Sigmoid colon (tissue), 7 donors: ENCODE results near the gene SRPK3. TPM values are rescaled to one million over a fixed set of nuclear protein-coding genes. Genes with fewer than 3 reads are reported as not detected.

Experiments
- DNase-seq: peaks from one replicate; pipeline ENCODE4 v3.0.0-alpha.2; 2019
- H3K27ac ChIP-seq, 4 donors: fragments of 200-600 bp; sonication (generic); one replicate each; pipeline ENCODE4 v1.5.1; 2016 to 2019; ENCODE audit warnings: mild to moderate bottlenecking in 1 of 4
- H3K27me3 ChIP-seq, 3 donors: fragments of 200-600 bp; sonication (generic); one replicate each; pipeline ENCODE4 v1.5.1; 2019; ENCODE audit warnings: mild to moderate bottlenecking in 1 of 3
- H3K36me3 ChIP-seq, 4 donors: fragments of 200-600 bp; sonication (generic); one replicate each; pipeline ENCODE4 v1.5.1; 2016 to 2019
- H3K4me1 ChIP-seq, 4 donors: fragments of 200-600 bp; sonication (generic); one replicate each; pipeline ENCODE4 v1.5.1; 2017 to 2019
- H3K4me3 ChIP-seq, 4 donors: fragments of 200-600 bp; sonication (generic); one replicate each; pipeline ENCODE4 v1.5.1; 2017 to 2019; ENCODE audit warnings: mild to moderate bottlenecking in 2 of 4, moderate library complexity in 1 of 4
- H3K9me3 ChIP-seq, 4 donors: fragments of 200-600 bp in 3 of 4; sonication (generic) in 3 of 4; one replicate each; pipeline versions ENCODE4 v1.5.1 to v1.6.1; 2013 to 2019
- EP300 ChIP-seq, 4 donors: sonication (generic); formaldehyde crosslinking; IDR thresholded peaks; one replicate each; pipeline ENCODE4 v1.6.1; 2017; ENCODE audit warnings: antibody characterized with exemption in 4 of 4
- POLR2A ChIP-seq, 2 donors: fragments of 450-650 bp; IDR thresholded peaks; one replicate each; pipeline ENCODE4 v1.6.1; 2016; ENCODE audit warnings: antibody characterized with exemption in 2 of 2, mild to moderate bottlenecking in 2 of 2, moderate library complexity in 2 of 2
- POLR2AphosphoS5 ChIP-seq, 4 donors: sonication (generic); formaldehyde crosslinking; IDR thresholded peaks; one replicate each; pipeline ENCODE4 v1.6.1; 2017; ENCODE audit warnings: antibody characterized with exemption in 4 of 4
- WGBS, 2 donors: extraction: QIAGEN DNeasy Blood & Tissue Kit; methylation state at CpG; one replicate each; pipeline ENCODE4 v1.1.7; 2013; 5-methylcytosine and 5-hydroxymethylcytosine counted together
- intact Hi-C: fragments of 100-400 bp; cut with DNase I; formaldehyde crosslinking; loops from one replicate; pipeline ENCODE4 v1.15.1; 2023
- polyA plus RNA-seq, 3 donors: library from polyadenylated mRNA; stranded (reverse); fragments of 200-250 nt; gene quantifications; one replicate each; pipeline ENCODE4 v1.2.3, GENCODE V29; 2013
- total RNA-seq, 4 donors: library from RNA; depleted of rRNA; stranded (reverse); fragments of >200 nt; gene quantifications; one replicate each; pipeline ENCODE4 v1.1.0, GENCODE V29; 2016
- TF ChIP-seq, protein P1 (sequence below), 4 experiments: fragments of 450-650 bp in 3 of 4; fragments of 200-600 bp in 1 of 4; IDR thresholded peaks; one replicate each; pipeline ENCODE4 v1.5.1; 2016 to 2019; ENCODE audit warnings: antibody characterized with exemption in 4 of 4, mild to moderate bottlenecking in 3 of 4, moderate library complexity in 2 of 4
- donor health status: healthy with polysubstance abuse.
- donor health status: Bipolar disorder and iron deficiency.
- donor health status: healthy.

Gene SRPK3, protein sequence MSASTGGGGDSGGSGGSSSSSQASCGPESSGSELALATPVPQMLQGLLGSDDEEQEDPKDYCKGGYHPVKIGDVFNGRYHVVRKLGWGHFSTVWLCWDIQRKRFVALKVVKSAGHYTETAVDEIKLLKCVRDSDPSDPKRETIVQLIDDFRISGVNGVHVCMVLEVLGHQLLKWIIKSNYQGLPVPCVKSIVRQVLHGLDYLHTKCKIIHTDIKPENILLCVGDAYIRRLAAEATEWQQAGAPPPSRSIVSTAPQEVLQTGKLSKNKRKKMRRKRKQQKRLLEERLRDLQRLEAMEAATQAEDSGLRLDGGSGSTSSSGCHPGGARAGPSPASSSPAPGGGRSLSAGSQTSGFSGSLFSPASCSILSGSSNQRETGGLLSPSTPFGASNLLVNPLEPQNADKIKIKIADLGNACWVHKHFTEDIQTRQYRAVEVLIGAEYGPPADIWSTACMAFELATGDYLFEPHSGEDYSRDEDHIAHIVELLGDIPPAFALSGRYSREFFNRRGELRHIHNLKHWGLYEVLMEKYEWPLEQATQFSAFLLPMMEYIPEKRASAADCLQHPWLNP
- total RNA-seq (10 to 100 TPM in 1 of 4 donors, 1 to 10 TPM in 3; 2.1 to 13.0 (median 6.9) TPM), polyA plus RNA-seq (under 1 TPM in 1 of 3 donors, not detected in 2; 0.31 TPM)

DNA sequence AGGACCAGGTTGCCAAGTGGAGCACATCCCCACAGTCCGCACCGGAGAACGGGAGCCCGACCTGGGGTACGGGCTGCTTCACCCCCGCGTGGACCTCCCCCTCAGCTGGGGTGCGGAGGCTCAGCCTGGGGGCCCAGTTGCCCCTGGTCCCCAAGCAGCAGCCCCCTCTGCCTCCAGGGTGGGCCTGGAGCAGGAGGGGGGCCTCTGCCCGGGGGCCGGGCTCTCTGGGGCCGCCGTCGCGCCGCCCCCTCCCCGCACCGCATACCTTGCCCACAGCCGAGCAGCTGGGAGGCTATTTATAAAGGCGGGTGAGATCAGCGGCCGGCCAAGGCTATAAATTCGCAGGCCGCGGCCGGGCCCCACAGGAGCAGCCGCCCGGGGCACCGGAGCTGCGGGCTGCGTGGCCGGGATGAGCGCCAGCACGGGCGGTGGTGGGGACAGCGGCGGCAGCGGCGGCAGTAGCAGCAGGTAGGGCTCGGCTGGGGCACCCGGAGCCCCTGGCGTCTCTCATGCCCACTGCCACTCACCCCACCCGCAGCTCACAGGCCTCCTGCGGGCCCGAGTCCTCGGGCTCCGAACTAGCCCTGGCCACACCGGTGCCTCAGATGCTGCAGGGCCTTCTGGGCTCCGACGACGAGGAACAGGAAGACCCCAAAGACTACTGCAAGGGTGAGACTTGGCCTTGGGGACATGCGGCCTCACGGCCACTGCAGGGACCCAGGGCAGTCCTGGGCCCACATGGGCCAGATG, at the start of gene SRPK3:
SRPK3 (plus strand) TSS at position 364 of the 750 bp plus-strand sequence; CDS start at position 410, 46 bp downstream.
- Histone ChIP-seq H3K9me3 (no peaks in the 10 kb centered on the region), H3K36me3 (peaks cover 0 to 13% (median 4%) of the 10 kb centered on the region in 4 donors), H3K27ac (peak within 1 kb of the TSS; percentile 74 to 91 (median 86)), H3K27me3 (peaks cover 0 to 3% (median 0%) of the 10 kb centered on the region in 3 donors), H3K4me3 (peak within 1 kb of the TSS in 3 of 4 donors; percentile 28 to 38 (median 35)), H3K4me1 (peaks cover 0 to 32% (median 29%) of the 10 kb centered on the region in 4 donors)
- 7 to 23% methylated on average over 52 of the region's 52 CpGs for WGBS, 2 donors
- intact Hi-C loops: loop anchor here (5.0 kb wide), 1 partner anchor 151 kb away; no protein-coding TSS in a partner anchor
- DNase-seq: no peak
- TF ChIP-seq POLR2AphosphoS5 (IDR thresholded peaks at IDR 0.05) (peak in 3 of 4 donors; percentile 48 to 50 (median 49)), POLR2A (IDR thresholded peaks at IDR 0.05) (no peak)
- TF ChIP-seq, protein P1, sequence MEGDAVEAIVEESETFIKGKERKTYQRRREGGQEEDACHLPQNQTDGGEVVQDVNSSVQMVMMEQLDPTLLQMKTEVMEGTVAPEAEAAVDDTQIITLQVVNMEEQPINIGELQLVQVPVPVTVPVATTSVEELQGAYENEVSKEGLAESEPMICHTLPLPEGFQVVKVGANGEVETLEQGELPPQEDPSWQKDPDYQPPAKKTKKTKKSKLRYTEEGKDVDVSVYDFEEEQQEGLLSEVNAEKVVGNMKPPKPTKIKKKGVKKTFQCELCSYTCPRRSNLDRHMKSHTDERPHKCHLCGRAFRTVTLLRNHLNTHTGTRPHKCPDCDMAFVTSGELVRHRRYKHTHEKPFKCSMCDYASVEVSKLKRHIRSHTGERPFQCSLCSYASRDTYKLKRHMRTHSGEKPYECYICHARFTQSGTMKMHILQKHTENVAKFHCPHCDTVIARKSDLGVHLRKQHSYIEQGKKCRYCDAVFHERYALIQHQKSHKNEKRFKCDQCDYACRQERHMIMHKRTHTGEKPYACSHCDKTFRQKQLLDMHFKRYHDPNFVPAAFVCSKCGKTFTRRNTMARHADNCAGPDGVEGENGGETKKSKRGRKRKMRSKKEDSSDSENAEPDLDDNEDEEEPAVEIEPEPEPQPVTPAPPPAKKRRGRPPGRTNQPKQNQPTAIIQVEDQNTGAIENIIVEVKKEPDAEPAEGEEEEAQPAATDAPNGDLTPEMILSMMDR (IDR thresholded peaks at IDR 0.05): no peak

DNA sequence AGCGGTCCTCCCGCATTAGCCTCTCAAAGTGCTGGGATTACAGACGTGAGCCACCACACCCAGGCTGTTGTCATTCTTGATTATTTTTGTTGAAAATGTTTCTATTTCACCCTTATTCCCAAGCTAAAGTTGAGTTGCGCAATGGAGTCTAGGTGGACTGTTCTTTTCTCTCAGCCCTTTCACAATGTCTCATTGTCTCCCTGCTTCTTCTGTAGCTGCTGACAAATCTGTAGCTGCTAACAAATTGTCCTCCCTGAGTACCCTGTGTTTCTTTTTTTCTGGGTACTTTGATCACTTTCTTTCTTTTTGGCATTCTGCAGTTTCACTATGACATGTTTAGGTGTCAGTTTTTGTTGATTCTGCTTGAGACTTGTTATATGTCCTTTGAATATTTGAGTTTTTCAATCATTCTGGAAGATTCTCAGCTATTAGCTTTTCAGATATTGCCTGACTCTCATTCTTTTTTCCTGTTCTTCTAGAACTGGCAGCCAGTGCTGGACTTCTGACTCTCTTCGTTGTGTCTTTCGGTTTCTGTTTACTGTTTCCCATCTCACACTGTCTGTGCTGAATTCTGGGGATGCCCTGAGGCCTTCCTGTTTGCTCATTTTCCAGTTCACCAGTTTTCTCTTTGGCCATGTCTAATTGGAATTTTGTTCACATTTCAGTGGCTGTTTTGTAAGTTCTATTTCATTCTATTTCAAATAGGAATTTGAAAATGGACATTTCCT, 49.6 kb upstream of the SRPK3 start:
- intact Hi-C loops: no loop called here
- Histone ChIP-seq H3K27me3 (no peaks in the 10 kb centered on the region), H3K4me1 (peaks cover 0 to 32% (median 29%) of the 10 kb centered on the region in 4 donors), H3K27ac (no peak overlapping the region), H3K4me3 (no peak overlapping the region), H3K36me3 (peaks cover 0 to 15% (median 1%) of the 10 kb centered on the region in 4 donors), H3K9me3 (no peaks in the 10 kb centered on the region)
- no peak for DNase-seq
- TF ChIP-seq EP300 (IDR thresholded peaks at IDR 0.05) (no peak), POLR2AphosphoS5 (IDR thresholded peaks at IDR 0.05) (no peak), POLR2A (IDR thresholded peaks at IDR 0.05) (no peak)
- TF ChIP-seq, protein P1 (IDR thresholded peaks at IDR 0.05): no peak
- WGBS, 2 donors: 77 to 86% methylated on average over 6 of the region's 6 CpGs

- no peak for DNase-seq
- TF ChIP-seq POLR2AphosphoS5 (IDR thresholded peaks at IDR 0.05) (no peak), EP300 (IDR thresholded peaks at IDR 0.05) (no peak), POLR2A (IDR thresholded peaks at IDR 0.05) (no peak)
- TF ChIP-seq, protein P1 (IDR thresholded peaks at IDR 0.05): no peak
- Histone ChIP-seq H3K4me3 (no peak overlapping the region), H3K27ac (no peak overlapping the region), H3K36me3 (peaks cover 0 to 20% (median 4%) of the 10 kb centered on the region in 4 donors), H3K27me3 (no peaks in the 10 kb centered on the region), H3K4me1 (peaks cover 0 to 26% (median 24%) of the 10 kb centered on the region in 4 donors), H3K9me3 (no peaks in the 10 kb centered on the region)
- intact Hi-C loops: no loop called here
- 63 to 93% methylated on average over 3 of the region's 3 CpGs for WGBS, 2 donors
Observed at GRCh38 chrX:153731845-153732215, 49.0 kb upstream of the SRPK3 start.

GRCh38 chrX:153732401-153732800, 48.4 kb upstream of the SRPK3 start:
- Histone ChIP-seq H3K27ac (no peak overlapping the region), H3K9me3 (no peaks in the 10 kb centered on the region), H3K27me3 (no peaks in the 10 kb centered on the region), H3K36me3 (peaks cover 0 to 24% (median 7%) of the 10 kb centered on the region in 4 donors), H3K4me3 (no peak overlapping the region), H3K4me1 (peaks cover 0 to 20% (median 18%) of the 10 kb centered on the region in 4 donors)
- intact Hi-C loops: no loop called here
- DNase-seq: no peak
- WGBS, 2 donors: 93% methylated on average over 14 of the region's 14 CpGs
- no peak for TF ChIP-seq POLR2AphosphoS5 (IDR thresholded peaks at IDR 0.05)
- TF ChIP-seq EP300 (IDR thresholded peaks at IDR 0.05): no peak
- TF ChIP-seq, protein P1 (IDR thresholded peaks at IDR 0.05): no peak
